K562 (cell line): ENCODE results near the gene PTPN11. TPM values are rescaled to one million over a fixed set of nuclear protein-coding genes. Genes with fewer than 3 reads are reported as not detected.
A peak's percentile ranks its signal among the peaks of the same experiment; 100 is the strongest.

Source experiments
- ARID2 ChIP-seq: fragments of 450-650 bp; IDR thresholded peaks from 2 replicates; pipeline ENCODE4 v1.6.1; 2017; ENCODE audit warnings: antibody characterized with exemption, mild to moderate bottlenecking
- EP400 ChIP-seq: fragments of 450-650 bp; IDR thresholded peaks from 2 replicates; pipeline ENCODE4 v1.6.1; 2017; ENCODE audit warnings: antibody characterized with exemption, mild to moderate bottlenecking, moderate library complexity
- GATAD2A ChIP-seq: fragments of 450-650 bp; IDR thresholded peaks from 2 replicates; pipeline ENCODE4 v1.6.1; 2017
- HLTF ChIP-seq: fragments of 450-650 bp; IDR thresholded peaks from 2 replicates; pipeline ENCODE4 v1.6.1; 2016
- KLF10 ChIP-seq: fragments of 250-450 bp; sonication (Bioruptor Pico); IDR thresholded peaks from 2 replicates; pipeline ENCODE4 v1.6.1; 2021; ENCODE audit warnings: matching md5 sums
- MAZ ChIP-seq, 2 experiments: fragments of 450-650 bp in 1 of 2; sonication (generic) in 1 of 2; formaldehyde crosslinking; IDR thresholded peaks in 1 of 2; conservative IDR thresholded peaks in 1 of 2; 2 replicates each; pipeline versions ENCODE4 v1.4.0 to v1.5.0; 2020; ENCODE audit warnings: mild to moderate bottlenecking in 1 of 2, missing genetic modification reagents in 1 of 2
- MCM2 ChIP-seq: fragments of 450-650 bp; IDR thresholded peaks from 2 replicates; pipeline ENCODE4 v1.6.1; 2017; ENCODE audit warnings: low read depth, mild to moderate bottlenecking
- MCM7 ChIP-seq, 2 experiments: fragments of 450-650 bp; IDR thresholded peaks; 2 replicates each; pipeline ENCODE4 v1.6.1; 2016 to 2018
- NFRKB ChIP-seq: fragments of 450-650 bp; IDR thresholded peaks from 2 replicates; pipeline ENCODE4 v1.6.1; 2016; ENCODE audit warnings: low read depth
- PCBP1 ChIP-seq: fragments of 200-400 bp; formaldehyde crosslinking; IDR thresholded peaks from 2 replicates; pipeline ENCODE4 v1.6.1; 2018; ENCODE audit warnings: mild to moderate bottlenecking, low read depth, low read length; ENCODE audit not compliant: poor library complexity, severe bottlenecking
- POLR2AphosphoS5 ChIP-seq: IDR thresholded peaks from 2 replicates; pipeline ENCODE4 v1.6.1; 2011; ENCODE audit warnings: mild to moderate bottlenecking, low read depth, low read length, moderate library complexity; ENCODE audit not compliant: control insufficient read depth, insufficient read depth
- TCF7L2 ChIP-seq: fragments of 150-350 bp; IDR thresholded peaks from 2 replicates; pipeline ENCODE4 v1.6.1; 2016; ENCODE audit warnings: low read depth, mild to moderate bottlenecking, low read length, moderate library complexity
- XRCC3 ChIP-seq: fragments of 450-650 bp; IDR thresholded peaks from 2 replicates; pipeline ENCODE4 v1.6.1; 2017; ENCODE audit warnings: mild to moderate bottlenecking, moderate library complexity
- ZFP1 ChIP-seq: fragments of 450-650 bp; formaldehyde crosslinking; IDR thresholded peaks from 2 replicates; pipeline ENCODE4 v1.4.0; 2020; ENCODE audit warnings: mild to moderate bottlenecking, mixed read lengths
- ZFP30 ChIP-seq: fragments of 250-450 bp; sonication (Bioruptor Pico); IDR thresholded peaks from 2 replicates; pipeline ENCODE4 v1.8.0; 2022; ENCODE audit warnings: moderate library complexity, mild to moderate bottlenecking, inconsistent platforms, borderline replicate concordance
- ZNF551 ChIP-seq: fragments of 250-450 bp; sonication (Bioruptor Pico); IDR thresholded peaks from 2 replicates; pipeline ENCODE4 v1.5.0; 2021; ENCODE audit warnings: mild to moderate bottlenecking, moderate library complexity
- ZNF583 ChIP-seq: fragments of 250-450 bp; sonication (Bioruptor Pico); IDR thresholded peaks from 2 replicates; pipeline ENCODE4 v1.4.0; 2020
- polyA plus RNA-seq, 8 experiments: library from polyadenylated mRNA; depleted of rRNA in 4 of 8; stranded (reverse) in 5 of 8; unstranded in 3 of 8; fragments of >200 nt; fragmentation: Nextera tagmentation in 2 of 8; fragmentation: Illumina TruSeq in 1 of 8; extraction: Ambion mirVana in 2 of 8; extraction: Trizol in 1 of 8; gene quantifications; 2 replicates each; pipeline versions ENCODE4 v1.2.1 to v1.2.3, GENCODE V29; 2011 to 2014; ENCODE audit warnings: inconsistent platforms in 1 of 8, missing spikeins in 1 of 8
- total RNA-seq, 7 experiments: library from RNA; depleted of rRNA in 6 of 7; stranded (reverse); fragments of >200 nt in 6 of 7; fragmentation: Illumina TruSeq in 2 of 7; extraction: Trizol in 2 of 7; gene quantifications; 2 replicates each; pipeline versions ENCODE4 v1.2.1 to v1.2.3, GENCODE V29; 2011 to 2021; ENCODE audit warnings: low replicate concordance in 1 of 7
- TF ChIP-seq, protein P1 (sequence below): fragments of 250-450 bp; sonication (Bioruptor Pico); IDR thresholded peaks from 2 replicates; pipeline ENCODE4 v1.4.0; 2020
- TF ChIP-seq, protein P2 (sequence below): fragments of 250-450 bp; sonication (Bioruptor Pico); IDR thresholded peaks from 2 replicates; pipeline ENCODE4 v1.9.0; 2021; ENCODE audit warnings: mild to moderate bottlenecking, inconsistent platforms
- TF ChIP-seq, protein P3 (sequence below): sonication (generic); formaldehyde crosslinking; IDR thresholded peaks from 2 replicates; pipeline ENCODE4 v1.8.0; 2022; ENCODE audit warnings: missing genetic modification reagents, mild to moderate bottlenecking, moderate library complexity, borderline replicate concordance

Gene PTPN11
- total and polyA plus RNA-seq, 9 of the 15 experiments (the other 6 are each of a cell fraction or from before 2014, with no cell fraction given) = 22.5 to 126 (median 79.7) TPM

DNA sequence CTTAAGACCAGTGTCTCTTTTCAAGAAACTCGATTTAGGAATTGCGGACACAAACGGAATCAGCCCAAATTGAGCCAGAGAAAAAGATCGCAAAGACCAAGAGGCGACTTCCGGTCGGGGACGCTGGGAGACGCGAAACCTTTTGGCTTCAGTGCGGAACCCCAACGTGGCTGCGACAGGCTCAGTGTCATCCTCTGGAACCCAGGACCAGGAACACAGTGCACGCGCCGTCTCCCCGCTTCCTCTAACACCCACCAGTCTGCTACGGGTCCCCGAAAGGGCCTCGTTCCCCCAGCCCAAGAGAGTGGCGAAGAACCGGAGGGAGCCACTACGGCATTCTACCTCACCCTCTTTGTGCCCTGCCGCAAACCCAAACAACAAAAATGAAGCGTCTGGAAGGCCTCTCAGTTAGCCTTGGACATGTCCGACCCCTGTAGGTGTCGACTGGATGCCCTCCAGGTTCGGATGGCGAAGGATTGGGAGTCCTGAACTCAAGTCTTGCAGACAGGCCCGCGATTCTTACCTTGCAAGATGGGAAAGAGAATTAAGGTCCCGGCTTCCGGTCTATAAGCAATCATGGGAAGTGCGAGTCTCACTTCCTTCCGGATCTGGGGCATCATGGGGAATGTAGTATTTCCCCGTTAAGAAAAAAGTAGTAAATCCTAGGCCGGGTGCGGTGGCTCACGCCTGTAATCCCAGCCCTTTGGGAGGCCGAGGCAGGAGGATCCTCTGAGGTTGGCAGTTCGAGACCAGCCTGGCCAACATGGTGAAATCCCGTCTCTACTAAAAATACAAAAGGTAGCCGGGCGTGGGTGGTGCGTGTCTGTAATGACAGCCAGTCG is 9.5 kb upstream of the PTPN11 start, which contains the start of gene RPL6 (continued):
- no peak for TF ChIP-seq MCM7 (IDR thresholded peaks at IDR 0.05)
- no peak for TF ChIP-seq PCBP1
- TF ChIP-seq GATAD2A = peak; percentile 82; the same call in 1 of the 2 replicates
- TF ChIP-seq XRCC3 = no peak
- peak in 1 of 2 experiments; percentile 49; a peak in 1 of 4 replicates for TF ChIP-seq MAZ (CRISPR knock-in tag; conservative IDR thresholded peaks at IDR 0.05 in 1 of 2, IDR thresholded peaks at IDR 0.05 in 1 of 2)
- no peak for TF ChIP-seq ZNF583
- TF ChIP-seq, protein P1, sequence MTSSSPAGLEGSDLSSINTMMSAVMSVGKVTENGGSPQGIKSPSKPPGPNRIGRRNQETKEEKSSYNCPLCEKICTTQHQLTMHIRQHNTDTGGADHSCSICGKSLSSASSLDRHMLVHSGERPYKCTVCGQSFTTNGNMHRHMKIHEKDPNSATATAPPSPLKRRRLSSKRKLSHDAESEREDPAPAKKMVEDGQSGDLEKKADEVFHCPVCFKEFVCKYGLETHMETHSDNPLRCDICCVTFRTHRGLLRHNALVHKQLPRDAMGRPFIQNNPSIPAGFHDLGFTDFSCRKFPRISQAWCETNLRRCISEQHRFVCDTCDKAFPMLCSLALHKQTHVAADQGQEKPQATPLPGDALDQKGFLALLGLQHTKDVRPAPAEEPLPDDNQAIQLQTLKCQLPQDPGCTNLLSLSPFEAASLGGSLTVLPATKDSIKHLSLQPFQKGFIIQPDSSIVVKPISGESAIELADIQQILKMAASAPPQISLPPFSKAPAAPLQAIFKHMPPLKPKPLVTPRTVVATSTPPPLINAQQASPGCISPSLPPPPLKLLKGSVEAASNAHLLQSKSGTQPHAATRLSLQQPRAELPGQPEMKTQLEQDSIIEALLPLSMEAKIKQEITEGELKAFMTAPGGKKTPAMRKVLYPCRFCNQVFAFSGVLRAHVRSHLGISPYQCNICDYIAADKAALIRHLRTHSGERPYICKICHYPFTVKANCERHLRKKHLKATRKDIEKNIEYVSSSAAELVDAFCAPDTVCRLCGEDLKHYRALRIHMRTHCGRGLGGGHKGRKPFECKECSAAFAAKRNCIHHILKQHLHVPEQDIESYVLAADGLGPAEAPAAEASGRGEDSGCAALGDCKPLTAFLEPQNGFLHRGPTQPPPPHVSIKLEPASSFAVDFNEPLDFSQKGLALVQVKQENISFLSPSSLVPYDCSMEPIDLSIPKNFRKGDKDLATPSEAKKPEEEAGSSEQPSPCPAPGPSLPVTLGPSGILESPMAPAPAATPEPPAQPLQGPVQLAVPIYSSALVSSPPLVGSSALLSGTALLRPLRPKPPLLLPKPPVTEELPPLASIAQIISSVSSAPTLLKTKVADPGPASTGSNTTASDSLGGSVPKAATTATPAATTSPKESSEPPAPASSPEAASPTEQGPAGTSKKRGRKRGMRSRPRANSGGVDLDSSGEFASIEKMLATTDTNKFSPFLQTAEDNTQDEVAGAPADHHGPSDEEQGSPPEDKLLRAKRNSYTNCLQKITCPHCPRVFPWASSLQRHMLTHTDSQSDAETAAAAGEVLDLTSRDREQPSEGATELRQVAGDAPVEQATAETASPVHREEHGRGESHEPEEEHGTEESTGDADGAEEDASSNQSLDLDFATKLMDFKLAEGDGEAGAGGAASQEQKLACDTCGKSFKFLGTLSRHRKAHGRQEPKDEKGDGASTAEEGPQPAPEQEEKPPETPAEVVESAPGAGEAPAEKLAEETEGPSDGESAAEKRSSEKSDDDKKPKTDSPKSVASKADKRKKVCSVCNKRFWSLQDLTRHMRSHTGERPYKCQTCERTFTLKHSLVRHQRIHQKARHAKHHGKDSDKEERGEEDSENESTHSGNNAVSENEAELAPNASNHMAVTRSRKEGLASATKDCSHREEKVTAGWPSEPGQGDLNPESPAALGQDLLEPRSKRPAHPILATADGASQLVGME (CRISPR knock-in tag) = no peak
- TF ChIP-seq POLR2AphosphoS5 = peak; percentile 99
- peak; percentile 91 for TF ChIP-seq NFRKB
- TF ChIP-seq ZNF551 = no peak
- TF ChIP-seq, protein P2, sequence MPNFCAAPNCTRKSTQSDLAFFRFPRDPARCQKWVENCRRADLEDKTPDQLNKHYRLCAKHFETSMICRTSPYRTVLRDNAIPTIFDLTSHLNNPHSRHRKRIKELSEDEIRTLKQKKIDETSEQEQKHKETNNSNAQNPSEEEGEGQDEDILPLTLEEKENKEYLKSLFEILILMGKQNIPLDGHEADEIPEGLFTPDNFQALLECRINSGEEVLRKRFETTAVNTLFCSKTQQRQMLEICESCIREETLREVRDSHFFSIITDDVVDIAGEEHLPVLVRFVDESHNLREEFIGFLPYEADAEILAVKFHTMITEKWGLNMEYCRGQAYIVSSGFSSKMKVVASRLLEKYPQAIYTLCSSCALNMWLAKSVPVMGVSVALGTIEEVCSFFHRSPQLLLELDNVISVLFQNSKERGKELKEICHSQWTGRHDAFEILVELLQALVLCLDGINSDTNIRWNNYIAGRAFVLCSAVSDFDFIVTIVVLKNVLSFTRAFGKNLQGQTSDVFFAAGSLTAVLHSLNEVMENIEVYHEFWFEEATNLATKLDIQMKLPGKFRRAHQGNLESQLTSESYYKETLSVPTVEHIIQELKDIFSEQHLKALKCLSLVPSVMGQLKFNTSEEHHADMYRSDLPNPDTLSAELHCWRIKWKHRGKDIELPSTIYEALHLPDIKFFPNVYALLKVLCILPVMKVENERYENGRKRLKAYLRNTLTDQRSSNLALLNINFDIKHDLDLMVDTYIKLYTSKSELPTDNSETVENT = no peak
- TF ChIP-seq ARID2 = peak; percentile 62; the same call in 1 of the 2 replicates
- TF ChIP-seq EP400 = peak; percentile 98
- TF ChIP-seq ZFP30 (CRISPR knock-in tag) = no peak
- no peak for TF ChIP-seq ZFP1 (CRISPR knock-in tag)
- TF ChIP-seq MCM2 = no peak
- peak; percentile 54; the same call in 1 of the 2 replicates for TF ChIP-seq HLTF
- no peak for TF ChIP-seq KLF10 (CRISPR knock-in tag)
- TF ChIP-seq TCF7L2 = no peak
- TF ChIP-seq, protein P3, sequence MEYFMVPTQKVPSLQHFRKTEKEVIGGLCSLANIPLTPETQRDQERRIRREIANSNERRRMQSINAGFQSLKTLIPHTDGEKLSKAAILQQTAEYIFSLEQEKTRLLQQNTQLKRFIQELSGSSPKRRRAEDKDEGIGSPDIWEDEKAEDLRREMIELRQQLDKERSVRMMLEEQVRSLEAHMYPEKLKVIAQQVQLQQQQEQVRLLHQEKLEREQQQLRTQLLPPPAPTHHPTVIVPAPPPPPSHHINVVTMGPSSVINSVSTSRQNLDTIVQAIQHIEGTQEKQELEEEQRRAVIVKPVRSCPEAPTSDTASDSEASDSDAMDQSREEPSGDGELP (CRISPR knock-in tag) = peak; percentile 30; the same call in 1 of the 2 replicates
